ENCODE measurements around the gene YAP1.

The YAP1 gene

DNA sequence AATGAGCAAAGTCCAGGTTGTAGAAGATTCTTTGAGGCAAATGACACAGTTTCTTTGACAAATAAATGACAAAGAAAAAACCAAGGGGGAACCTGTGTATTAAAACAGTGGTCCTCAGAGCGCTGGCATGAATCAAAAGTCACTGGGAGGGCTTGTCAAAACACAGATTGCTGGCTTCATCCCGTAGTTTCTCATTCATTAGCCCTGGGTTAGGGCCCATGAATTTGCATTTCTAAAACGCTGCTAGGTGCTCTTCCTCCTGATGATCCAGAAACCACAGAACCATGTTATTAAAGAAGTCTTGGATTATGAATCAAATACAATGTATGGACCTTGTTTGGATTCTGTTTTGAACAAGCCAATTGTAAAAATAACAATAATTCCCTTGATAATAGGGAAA is 92.7 kb downstream of the YAP1 start:
- no peak for DNase-seq

DNA sequence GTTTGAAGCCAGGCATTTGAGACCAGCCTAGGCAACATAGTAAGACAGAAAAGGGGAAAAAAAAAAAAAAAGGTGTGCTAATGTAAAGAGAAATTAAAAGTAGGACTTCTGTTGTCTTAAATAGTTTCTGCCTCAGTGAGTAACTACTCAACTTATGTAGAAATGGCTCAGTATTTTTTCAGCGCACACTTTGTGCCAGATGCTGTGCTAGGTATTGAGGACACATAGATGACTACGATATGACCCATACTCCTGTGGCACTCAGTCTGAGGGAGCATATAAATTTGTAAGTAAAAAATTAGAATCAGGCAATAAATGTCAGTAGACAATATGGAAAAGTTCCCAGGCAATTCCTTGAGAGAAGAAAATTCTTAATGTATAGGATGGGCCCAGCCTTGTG is 93.9 kb downstream of the YAP1 start:
- no peak for DNase-seq

DNA sequence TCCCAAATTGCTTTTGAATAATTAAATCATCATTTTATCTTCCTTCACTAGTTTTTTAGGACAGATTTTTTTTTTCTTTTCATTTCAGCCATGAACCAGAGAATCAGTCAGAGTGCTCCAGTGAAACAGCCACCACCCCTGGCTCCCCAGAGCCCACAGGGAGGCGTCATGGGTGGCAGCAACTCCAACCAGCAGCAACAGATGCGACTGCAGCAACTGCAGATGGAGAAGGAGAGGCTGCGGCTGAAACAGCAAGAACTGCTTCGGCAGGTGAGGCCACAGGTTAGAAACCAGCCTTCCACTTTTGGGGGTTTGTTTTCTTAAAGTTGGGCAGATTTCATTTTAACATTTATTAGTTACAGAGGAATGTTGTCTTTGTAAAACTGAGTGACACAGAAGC is 95.6 kb downstream of the YAP1 start:
- DNase-seq: no peak

DNA sequence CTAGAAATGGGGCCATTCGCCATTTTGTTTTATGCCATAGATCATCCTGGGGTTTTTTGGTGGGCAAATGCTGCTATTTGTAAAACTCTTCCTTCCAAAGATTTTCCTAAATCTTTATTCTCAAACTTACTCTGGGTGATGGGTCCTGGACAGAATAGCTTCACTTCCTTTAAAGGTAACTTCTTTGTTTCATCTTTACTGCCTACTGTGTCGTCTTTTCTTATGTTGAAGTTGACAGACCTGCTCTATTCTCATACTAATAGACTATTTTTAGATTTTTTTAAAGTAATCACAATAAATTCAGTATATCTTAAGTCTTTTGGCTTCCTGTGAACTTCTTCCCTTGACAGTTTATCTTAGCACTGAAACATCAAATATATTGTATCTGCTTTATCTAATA is 98.6 kb downstream of the YAP1 start:
- DNase-seq: no peak

DNA sequence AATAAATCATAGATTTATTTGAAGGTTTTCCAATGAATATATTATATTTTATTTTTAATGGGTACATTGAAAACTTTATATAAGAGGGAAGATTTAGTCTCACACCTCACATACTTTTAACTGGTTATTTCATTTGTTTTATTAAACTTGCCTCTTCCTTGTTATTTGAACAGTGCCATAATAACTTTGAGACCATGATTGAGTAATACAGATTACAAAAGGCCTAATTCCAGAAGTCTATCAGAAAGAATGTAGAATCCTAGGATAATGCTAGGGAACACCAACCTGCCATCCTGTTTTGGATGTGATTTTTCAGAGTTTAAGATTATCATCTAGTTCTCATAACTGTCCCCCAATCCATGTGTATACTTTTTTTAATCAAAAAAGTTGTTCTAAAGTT is 104.4 kb downstream of the YAP1 start:
- no peak for DNase-seq

DNA sequence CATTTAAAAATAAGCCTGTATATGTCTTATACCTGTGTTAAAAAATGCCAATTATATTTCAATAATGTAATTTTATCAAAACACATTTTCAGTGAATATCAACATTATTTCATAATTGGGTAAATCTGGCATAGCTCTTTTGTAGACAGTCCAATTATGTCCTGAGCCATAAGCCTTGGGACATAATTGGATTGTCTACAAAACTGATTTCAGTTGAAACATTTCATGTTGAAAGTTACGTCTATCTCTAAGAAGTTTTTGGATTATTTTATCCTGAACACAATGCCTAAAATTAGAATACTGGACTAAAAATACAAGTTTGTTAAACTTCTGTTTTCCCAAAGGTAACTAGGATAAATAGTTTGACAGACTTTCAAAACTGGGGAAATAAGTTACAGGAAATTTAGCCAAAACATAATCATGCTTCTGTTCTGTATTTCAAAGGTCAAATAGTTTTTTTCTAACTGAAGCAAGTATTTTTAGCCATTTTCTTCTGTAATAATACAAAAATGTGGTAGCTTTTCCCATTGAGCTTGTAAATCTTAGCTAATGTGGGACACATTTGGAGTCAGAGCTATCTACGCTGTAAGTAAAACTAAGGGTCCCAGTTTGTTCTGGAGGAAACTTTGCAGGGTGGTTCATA is 106.3 kb downstream of the YAP1 start:
- DNase-seq: no peak

DNA sequence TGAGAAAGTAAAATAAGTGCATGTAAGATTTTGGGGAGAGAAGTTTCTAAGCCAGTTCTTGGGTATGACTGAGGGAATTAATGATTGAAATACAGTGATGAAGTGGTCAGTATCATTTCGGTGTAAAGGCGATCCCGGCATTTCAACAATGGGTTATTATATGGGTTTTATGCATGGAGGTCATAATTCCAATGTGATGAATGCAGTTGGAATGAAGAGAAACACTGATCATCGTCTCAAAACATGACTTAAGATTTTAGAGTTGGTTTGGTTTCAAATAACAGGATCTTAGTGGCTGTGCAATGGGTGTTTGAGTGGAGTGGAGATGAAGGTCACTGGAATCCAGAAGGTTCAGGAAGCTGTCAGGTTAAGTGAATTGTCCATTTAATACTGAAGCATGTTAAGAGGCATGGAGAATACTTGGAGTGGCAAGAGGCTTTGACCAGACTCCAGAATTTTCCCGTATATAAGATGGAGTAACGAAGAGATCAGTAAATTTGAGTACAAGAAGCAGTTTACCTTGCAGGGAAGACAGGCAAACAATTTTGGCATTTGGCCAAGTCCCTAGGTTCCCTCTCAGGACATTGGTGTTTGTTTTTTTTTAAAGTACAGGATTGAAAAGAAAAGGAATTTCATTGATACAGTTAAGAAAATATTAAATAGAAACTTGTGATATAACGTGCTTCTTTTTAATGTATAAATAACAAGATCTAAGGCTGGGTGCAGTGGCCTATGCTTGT is 110.7 kb downstream of the YAP1 start:
- DNase-seq: no peak

DNA sequence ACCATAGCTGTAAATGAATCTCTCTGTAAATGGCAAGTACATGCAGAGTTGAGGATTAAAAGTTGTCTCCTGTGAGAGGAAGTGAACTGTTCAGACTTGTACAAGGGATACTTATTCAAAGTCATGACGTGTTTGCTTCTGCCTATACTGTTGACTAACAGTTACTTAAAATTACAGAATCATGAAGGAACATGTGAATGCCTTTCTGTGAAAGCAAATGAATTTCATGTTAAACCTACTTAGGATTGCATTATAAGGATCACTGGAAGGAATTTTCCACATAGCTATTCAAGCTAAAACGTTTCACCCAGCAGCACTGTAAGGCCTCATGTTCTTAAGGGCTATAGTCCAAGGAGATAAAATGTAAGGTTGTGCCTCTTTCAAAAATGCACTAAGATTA is 113.6 kb downstream of the YAP1 start:
- DNase-seq: no peak

DNA sequence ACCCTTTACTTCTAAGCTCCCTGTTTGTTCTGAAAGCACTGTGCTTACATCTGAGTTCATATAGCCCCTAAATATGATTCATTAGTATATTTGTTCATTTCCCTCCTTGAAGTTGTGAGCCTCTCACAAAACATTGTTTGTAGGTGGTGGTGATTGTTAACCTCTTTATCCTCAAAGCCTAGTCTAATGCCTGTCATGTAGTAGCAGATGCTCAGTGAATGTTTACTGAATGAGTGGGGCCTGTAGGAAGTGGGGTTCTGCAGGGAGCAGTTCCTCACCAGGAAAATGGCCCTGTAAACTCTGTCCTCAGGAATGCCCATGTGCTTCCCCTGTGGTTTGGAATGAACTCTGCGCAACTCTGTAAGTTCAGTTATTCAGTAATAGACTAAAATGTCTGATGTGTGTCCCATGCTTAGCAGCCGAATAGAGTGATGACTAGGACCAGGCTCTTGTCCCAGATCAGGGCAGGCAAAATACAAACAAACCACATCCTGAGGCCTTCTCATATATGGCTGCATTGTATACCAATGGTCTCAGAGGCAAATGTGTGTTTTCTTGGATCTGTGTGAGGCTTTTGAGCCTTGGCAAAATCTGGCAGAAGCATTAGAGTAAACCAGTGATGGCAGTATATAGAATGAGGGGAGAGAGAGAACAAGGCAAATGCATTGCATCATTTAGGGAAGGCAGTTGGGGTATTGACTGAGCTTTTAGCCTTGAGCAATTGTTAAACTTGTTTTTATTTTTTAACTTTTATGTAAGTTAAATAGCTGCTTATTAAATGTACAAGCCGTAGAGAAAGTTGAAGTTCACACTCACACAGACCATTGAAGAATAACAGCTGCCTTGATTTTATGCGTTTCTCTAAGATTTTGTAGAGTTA is 115.7 kb downstream of the YAP1 start:
- DNase-seq: no peak

DNA sequence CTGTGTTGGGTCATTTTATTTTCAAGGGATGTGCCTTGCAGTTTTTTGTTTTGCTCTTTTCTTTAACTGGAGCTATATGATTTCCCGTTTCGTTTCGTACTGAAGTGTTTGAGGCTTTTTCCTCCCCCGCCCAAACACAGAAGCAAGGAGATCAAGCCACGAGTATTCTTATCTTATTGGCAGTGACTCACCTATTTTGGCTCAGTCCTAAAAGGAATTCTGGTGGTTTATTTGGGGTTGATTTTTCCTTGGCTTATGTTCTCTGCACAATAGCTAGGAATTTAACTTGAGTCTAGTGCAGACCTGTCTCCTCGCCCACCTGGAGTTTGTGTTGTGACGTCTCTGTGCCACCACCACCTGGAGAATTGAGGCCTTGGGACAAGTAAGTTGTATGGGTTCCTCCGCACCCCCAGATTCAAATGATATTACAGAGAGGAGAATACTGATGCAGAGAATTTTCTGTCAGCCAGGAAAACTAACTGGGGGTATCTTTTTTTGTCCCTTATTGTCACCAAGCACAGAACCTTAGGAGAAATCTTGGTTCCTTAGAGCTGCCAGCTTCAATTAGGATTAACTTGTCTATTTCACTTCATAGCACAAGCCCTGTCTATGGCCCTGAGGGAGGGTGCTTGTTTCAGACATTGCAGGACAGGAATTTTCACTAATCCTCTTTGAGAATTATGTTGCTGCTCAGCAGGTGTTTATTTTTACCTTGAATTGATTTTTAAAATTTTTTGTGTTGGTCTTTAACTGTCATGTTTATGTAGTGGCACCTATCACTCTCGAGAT is 116.6 kb downstream of the YAP1 start:
- DNase-seq: no peak

DNA sequence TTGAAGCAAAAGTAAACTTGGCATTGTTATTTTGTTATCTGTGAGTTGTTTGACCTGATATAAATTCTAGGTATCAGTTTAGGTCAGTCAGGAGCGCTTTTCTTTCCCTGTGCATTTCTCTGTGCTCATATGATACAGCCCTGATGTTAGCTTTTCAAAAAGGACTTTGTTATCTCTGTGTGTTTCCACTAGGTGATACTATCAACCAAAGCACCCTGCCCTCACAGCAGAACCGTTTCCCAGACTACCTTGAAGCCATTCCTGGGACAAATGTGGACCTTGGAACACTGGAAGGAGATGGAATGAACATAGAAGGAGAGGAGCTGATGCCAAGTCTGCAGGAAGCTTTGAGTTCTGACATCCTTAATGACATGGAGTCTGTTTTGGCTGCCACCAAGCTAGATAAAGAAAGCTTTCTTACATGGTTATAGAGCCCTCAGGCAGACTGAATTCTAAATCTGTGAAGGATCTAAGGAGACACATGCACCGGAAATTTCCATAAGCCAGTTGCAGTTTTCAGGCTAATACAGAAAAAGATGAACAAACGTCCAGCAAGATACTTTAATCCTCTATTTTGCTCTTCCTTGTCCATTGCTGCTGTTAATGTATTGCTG is 119.4 kb downstream of the YAP1 start:
- DNase-seq: no peak

DNA sequence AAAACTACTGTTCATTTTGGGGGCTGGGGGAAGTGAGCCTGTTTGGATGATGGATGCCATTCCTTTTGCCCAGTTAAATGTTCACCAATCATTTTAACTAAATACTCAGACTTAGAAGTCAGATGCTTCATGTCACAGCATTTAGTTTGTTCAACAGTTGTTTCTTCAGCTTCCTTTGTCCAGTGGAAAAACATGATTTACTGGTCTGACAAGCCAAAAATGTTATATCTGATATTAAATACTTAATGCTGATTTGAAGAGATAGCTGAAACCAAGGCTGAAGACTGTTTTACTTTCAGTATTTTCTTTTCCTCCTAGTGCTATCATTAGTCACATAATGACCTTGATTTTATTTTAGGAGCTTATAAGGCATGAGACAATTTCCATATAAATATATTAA is 119.9 kb downstream of the YAP1 start:
- DNase-seq: no peak

DNA sequence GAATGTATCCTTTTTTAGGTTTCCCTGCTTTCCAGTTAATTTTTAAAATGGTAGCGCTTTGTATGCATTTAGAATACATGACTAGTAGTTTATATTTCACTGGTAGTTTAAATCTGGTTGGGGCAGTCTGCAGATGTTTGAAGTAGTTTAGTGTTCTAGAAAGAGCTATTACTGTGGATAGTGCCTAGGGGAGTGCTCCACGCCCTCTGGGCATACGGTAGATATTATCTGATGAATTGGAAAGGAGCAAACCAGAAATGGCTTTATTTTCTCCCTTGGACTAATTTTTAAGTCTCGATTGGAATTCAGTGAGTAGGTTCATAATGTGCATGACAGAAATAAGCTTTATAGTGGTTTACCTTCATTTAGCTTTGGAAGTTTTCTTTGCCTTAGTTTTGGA is 120.7 kb downstream of the YAP1 start:
- DNase-seq: no peak

DNA sequence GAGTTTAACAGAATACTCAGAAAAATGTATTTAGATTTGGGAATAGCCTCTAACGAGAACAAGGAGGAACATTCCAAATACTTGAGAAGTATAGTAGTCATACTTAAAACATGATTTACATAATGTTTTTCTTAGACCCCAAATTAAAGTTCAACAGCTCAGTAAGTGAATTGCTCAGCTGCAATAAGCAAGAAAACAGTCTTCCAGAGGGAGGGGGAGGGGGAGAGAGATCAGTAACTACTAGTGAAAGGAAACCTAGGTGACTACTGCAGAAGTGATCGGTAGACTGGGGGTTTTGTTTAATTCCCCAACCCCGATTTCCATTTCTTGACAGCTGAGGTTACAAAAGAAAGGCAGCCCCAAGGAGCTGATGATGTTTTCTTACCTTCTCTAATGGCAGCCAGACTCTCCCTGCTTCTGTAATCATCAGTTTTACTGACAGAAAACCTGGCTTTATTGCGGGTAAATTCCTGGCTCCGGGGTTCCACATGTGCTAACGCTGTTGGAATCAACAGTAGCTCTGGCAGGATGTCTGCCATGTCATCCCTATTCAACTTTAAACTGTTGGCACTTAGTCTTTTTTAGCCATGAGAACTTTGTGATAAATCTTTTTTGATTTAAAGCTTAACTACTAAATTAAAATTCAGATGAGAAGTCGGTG is 124.7 kb downstream of the YAP1 start:
- DNase-seq: no peak

DNA sequence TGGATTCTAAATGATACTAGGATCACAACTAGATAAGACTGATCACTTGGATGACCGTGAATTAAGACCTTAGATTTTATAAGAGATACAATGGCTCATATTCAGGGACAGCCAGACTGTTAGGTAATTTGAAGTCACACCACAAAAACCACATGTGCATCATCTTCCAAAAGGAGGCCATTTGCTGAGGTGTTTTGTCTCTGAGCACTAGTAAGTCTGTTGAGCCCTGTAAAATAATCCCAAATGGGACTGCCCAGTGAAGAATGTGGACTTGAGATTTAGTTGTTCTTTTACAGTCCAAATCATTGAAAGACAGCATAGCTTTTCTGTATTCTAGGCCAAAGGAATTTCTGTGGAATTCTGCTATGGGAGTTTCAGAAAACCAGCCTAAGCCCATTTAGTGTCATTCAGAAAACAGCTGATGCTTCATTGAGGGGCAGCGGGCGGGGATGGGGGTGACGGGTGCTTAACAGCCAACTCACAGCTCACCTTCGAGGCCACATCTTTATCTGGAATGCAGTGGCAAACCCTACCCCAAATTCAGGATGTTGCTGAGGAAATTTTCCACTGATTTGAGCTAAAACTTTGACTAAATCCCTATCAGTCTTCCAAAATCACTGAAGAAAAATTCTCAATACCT is 127.0 kb downstream of the YAP1 start:
- no peak for DNase-seq

DNA sequence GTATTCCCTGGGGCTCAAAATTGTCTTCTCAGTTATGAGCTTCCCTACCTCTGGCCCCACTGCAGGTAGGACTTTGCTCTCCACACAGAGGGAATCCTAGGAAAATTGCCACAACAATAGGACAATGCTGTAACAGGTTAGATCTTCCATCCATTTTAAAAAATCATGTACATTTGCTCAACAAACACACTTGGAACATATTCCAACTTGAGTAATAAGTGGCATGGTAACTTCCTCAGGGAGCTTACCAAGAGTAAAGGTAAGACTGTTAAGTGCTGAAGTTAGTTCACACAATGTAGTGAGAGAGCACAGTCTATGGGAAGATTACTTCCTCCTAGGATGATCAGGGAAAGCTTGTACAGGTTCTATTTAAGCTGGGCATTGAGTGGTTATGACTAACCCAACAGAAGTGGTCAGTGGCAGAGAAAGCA is 128.2 kb downstream of the YAP1 start:
- no peak for DNase-seq

DNA sequence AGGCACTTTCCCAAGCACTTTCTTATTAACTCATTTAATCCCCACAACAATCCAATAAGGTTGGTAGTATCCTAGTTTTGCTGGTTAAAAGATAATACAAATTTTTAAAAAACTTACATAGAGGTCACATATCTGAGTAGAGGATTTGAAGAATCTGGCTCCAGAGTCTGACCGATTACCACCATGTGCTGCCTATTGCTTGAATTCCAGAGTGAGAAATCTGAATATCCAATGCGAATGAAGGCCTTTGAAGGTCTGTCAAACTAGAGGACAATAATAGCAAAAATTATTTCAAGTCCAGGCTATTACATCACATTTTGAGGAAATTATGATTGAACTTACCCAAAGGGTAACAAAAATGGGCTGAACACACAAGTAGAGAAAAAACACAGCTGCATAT is 129.2 kb downstream of the YAP1 start:
- DNase-seq: no peak

DNA sequence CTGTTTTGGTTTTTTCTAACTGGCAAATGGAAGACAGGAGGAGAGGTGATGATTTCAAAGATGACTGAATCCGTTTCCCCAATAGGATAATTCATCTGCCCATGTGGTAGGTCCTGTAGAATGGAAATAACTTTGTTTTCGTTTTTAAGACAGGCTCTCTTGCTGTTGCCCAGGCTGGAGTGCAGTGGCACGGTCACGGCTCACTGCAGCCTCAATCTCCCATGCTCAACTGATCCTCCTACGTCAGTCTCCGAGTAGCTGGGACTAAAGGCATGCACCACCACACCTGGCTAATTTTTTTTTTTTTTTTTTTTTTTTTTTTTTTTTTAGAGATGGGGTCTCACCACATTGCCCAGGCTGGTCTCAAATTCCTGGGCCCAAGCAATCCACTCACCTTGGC is 129.7 kb downstream of the YAP1 start:
- DNase-seq: no peak

DNA sequence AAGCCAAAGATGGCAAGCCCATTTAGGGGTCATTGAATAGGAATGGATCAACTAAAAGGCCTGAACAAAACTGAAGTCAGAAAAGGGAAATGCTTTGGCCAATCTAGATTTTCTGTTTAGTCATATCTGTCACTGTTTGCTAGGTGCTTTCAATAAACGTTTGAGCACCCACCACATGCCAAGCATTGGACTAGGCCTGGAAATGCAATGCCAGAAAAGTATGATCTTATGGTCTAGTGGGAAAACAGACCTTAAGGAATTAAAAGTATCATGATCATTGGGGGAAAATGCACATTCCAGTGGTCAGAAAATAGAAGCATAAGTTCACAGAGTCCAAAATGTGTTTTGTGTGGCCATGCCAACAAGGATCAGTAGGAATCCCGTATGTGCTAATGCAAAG is 130.3 kb downstream of the YAP1 start:
- DNase-seq: no peak

DNA sequence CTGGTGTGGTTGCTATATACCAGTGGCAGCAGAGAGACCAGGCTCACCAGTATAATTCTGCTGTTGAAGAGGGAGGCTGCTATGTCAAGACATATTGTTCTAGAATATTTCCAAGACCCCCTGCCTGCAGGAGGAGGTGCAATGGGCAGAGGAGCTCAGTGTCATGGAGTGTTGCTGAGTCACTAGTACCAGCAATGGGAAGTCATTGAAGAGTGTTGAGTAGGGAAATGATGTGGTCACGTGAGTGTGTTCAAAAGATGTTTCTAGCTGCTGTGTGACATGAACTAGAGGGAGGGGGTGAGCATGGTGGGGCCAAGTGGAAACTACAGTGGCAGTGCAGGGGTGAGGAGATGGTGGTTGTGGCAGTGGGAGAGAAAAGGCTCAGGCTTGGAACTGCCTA is 130.8 kb downstream of the YAP1 start:
- DNase-seq: no peak

DNA sequence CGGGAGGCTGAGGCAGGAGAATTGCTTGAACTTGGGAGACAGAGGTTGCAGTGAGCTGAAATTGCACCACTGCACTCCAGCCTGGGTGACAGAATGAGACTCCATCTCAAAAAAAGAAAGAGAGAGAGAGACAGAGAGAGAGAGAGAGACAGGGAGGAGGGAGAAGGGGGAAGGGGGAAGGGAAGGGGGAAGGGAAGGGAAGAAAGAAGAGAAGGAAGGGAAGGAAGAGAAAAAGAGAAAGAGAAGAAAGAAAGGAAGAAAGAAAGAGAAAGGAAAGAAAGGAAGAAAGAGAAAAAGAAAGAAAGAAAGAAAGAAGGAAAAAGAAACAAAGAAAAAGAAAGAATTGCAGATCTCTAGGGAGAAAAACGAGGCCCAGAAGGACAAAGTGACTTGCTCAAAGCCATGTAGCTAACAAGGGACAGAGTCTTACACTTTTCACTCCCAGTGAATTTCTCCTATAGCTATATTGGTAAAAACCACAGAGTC is 133.2 kb downstream of the YAP1 start:
- no peak for DNase-seq

Measured in stimulated activated CD4-positive, alpha-beta T cell treated with anti-CD3 and anti-CD28 coated beads, Interleukin-15, amount 100 ng/mL, for 24 hours (primary cell).